HepG2 (cell line): ENCODE results near the gene ZNF821. TPM values are rescaled to one million over a fixed set of nuclear protein-coding genes. Genes with fewer than 3 reads are reported as not detected.
A peak's percentile ranks its signal among the peaks of the same experiment; 100 is the strongest.

Source experiments
- ARNT ChIP-seq: fragments of 450-650 bp; IDR thresholded peaks from 2 replicates; pipeline ENCODE4 v1.6.1; 2017
- UBTF ChIP-seq: sonication (generic); formaldehyde crosslinking; IDR thresholded peaks from 2 replicates; pipeline ENCODE4 v1.4.0; 2020; ENCODE audit warnings: mild to moderate bottlenecking, missing genetic modification reagents
- ZBTB21 ChIP-seq: sonication (generic); formaldehyde crosslinking; IDR thresholded peaks from 2 replicates; pipeline ENCODE4 v1.4.0; 2020; ENCODE audit warnings: missing genetic modification reagents
- ZFP36L1 ChIP-seq: sonication (generic); formaldehyde crosslinking; IDR thresholded peaks from 2 replicates; pipeline ENCODE4 v1.8.0; 2022; ENCODE audit warnings: mild to moderate bottlenecking, missing genetic modification reagents, moderate library complexity
- ZFP41 ChIP-seq: sonication (generic); formaldehyde crosslinking; IDR thresholded peaks from 2 replicates; pipeline ENCODE4 v1.4.0; 2020; ENCODE audit warnings: mild to moderate bottlenecking, missing genetic modification reagents, borderline replicate concordance
- ZNF496 ChIP-seq: sonication (generic); formaldehyde crosslinking; IDR thresholded peaks from 2 replicates; pipeline ENCODE4 v1.8.1; 2023; ENCODE audit warnings: mild to moderate bottlenecking, moderate library complexity, missing genetic modification reagents; ENCODE audit not compliant: insufficient replicate concordance
- ZNF776 ChIP-seq: sonication (generic); formaldehyde crosslinking; IDR thresholded peaks from 2 replicates; pipeline ENCODE4 v1.4.0; 2020; ENCODE audit warnings: mild to moderate bottlenecking, missing genetic modification reagents
- ZNF782 ChIP-seq: sonication (generic); formaldehyde crosslinking; IDR thresholded peaks from 2 replicates; pipeline ENCODE4 v1.4.0; 2020; ENCODE audit warnings: missing genetic modification reagents, mild to moderate bottlenecking, borderline replicate concordance
- ZSCAN21 ChIP-seq: sonication (generic); formaldehyde crosslinking; IDR thresholded peaks from 2 replicates; pipeline ENCODE4 v1.8.0; 2022; ENCODE audit warnings: mild to moderate bottlenecking, missing genetic modification reagents, moderate library complexity, borderline replicate concordance
- ZSCAN31 ChIP-seq: sonication (generic); formaldehyde crosslinking; IDR thresholded peaks from 2 replicates; pipeline ENCODE4 v1.5.0; 2020; ENCODE audit warnings: low read depth, mild to moderate bottlenecking, missing genetic modification reagents
- ZZZ3 ChIP-seq: sonication (generic); formaldehyde crosslinking; IDR thresholded peaks from 2 replicates; pipeline ENCODE4 v1.4.0; 2020; ENCODE audit warnings: missing genetic modification reagents, mild to moderate bottlenecking, borderline replicate concordance
- polyA plus RNA-seq, 8 experiments: library from polyadenylated mRNA; depleted of rRNA in 3 of 8; stranded (reverse) in 7 of 8; unstranded in 1 of 8; fragments of >200 nt; fragmentation: Illumina TruSeq in 4 of 8; extraction: Trizol in 4 of 8; gene quantifications; 2 replicates each; pipeline versions ENCODE4 v1.2.1 to v1.2.3, GENCODE V29; 2011 to 2016; ENCODE audit warnings: low read depth in 4 of 8, missing spikeins in 1 of 8, mixed read lengths in 1 of 8; ENCODE audit not compliant: insufficient read depth in 1 of 8
- total RNA-seq, 5 experiments: library from RNA; depleted of rRNA; stranded (reverse); fragments of >200 nt; fragmentation: Illumina TruSeq; extraction: Trizol; gene quantifications; 2 replicates each; pipeline ENCODE4 v1.2.3, GENCODE V29; 2016; ENCODE audit warnings: low read depth in 1 of 5
- TF ChIP-seq, protein P1 (sequence below): sonication (generic); formaldehyde crosslinking; conservative IDR thresholded peaks from 2 replicates; pipeline ENCODE4 v1.4.0; 2020; ENCODE audit warnings: missing genetic modification reagents
- TF ChIP-seq, protein P2 (sequence below): IDR thresholded peaks from 2 replicates; pipeline ENCODE4 v1.6.1; 2012; ENCODE audit warnings: low read depth, low read length, improper control_type of control experiment
- TF ChIP-seq, protein P3 (sequence below): sonication (generic); formaldehyde crosslinking; IDR thresholded peaks from 2 replicates; pipeline ENCODE4 v1.8.1; 2023; ENCODE audit warnings: mild to moderate bottlenecking, inconsistent platforms, moderate library complexity, missing genetic modification reagents, borderline replicate concordance
- TF ChIP-seq, protein P4 (sequence below): sonication (generic); formaldehyde crosslinking; IDR thresholded peaks from 2 replicates; pipeline ENCODE4 v1.9.0; 2021; ENCODE audit warnings: missing genetic modification reagents, borderline replicate concordance

ZNF821 gene
- total and polyA plus RNA-seq, 2 of the 13 experiments (the other 11 are each of a cell fraction or from before 2014, with no cell fraction given): 7.0 to 9.1 TPM

DNA sequence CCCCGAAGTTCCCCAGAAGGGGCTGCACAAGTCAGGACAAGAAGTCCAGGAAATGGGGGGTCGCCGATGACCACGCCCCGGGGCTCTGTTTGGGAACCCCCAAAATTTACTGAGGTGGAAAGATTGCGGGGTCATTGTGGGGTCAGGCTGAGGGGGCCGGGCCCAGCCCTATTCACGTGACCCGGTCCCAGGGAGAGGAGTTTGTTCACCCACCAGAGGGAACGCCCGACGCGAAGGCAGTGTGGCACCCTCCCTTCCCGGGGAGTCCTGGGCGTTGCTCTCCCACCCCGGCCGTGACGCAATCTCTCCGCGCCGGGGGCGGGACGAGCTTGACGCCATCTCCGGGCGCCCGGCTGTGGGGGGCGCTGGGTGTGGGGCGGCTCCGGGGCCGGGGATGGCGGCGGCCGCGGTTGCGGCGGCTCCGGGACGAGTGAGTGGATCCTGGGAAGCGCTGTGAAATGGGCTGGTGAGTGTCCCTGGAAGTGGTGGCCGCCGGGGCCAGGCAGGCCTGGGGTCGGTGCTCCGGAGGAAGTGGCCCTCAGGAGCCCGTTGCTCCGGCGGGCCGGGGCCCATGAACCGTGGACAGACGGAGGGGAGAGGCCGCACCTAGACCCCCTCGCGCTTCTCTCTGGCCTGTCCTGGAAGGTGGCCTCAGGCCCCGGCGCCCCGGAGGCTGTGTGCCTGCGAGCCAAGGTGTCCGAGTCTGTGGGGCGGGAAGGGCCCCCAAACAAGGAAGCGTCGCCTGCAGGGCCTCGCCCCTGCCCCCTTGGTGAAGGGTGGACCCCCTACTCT lies 38.1 kb downstream of the ZNF821 start, which contains the start of gene ATXN1L (continued):
- TF ChIP-seq, protein P1, sequence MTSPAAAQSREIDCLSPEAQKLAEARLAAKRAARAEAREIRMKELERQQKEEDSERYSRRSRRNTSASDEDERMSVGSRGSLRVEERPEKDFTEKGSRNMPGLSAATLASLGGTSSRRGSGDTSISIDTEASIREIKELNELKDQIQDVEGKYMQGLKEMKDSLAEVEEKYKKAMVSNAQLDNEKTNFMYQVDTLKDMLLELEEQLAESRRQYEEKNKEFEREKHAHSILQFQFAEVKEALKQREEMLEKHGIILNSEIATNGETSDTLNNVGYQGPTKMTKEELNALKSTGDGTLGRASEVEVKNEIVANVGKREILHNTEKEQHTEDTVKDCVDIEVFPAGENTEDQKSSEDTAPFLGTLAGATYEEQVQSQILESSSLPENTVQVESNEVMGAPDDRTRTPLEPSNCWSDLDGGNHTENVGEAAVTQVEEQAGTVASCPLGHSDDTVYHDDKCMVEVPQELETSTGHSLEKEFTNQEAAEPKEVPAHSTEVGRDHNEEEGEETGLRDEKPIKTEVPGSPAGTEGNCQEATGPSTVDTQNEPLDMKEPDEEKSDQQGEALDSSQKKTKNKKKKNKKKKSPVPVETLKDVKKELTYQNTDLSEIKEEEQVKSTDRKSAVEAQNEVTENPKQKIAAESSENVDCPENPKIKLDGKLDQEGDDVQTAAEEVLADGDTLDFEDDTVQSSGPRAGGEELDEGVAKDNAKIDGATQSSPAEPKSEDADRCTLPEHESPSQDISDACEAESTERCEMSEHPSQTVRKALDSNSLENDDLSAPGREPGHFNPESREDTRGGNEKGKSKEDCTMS: no peak
- TF ChIP-seq ZSCAN21 (CRISPR knock-in tag) (no peak; the same call in 1 of the 2 replicates), ZSCAN31 (peak; percentile 58; the same call in 1 of the 2 replicates), ZZZ3 (peak; percentile 64; the same call in 1 of the 2 replicates), ZNF782 (CRISPR knock-in tag) (no peak), ZFP41 (CRISPR knock-in tag) (peak; percentile 46; the same call in 1 of the 2 replicates), UBTF (CRISPR knock-in tag) (peak; percentile 29), ZNF776 (no peak; the same call in 1 of the 2 replicates), ZBTB21 (CRISPR knock-in tag) (peak; percentile 61; the same call in 1 of the 2 replicates), ZNF496 (CRISPR knock-in tag) (no peak), ZFP36L1 (CRISPR knock-in tag) (no peak; the same call in 1 of the 2 replicates), ARNT (no peak)
- TF ChIP-seq, protein P2, sequence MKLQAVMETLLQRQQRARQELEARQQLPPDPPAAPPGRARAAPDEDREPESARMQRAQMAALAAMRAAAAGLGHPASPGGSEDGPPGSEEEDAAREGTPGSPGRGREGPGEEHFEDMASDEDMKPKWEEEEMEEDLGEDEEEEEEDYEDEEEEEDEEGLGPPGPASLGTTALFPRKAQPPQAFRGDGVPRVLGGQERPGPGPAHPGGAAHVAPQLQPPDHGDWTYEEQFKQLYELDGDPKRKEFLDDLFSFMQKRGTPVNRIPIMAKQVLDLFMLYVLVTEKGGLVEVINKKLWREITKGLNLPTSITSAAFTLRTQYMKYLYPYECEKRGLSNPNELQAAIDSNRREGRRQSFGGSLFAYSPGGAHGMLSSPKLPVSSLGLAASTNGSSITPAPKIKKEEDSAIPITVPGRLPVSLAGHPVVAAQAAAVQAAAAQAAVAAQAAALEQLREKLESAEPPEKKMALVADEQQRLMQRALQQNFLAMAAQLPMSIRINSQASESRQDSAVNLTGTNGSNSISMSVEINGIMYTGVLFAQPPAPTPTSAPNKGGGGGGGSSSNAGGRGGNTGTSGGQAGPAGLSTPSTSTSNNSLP: no peak; the same call in 1 of the 2 replicates
- TF ChIP-seq, protein P3, sequence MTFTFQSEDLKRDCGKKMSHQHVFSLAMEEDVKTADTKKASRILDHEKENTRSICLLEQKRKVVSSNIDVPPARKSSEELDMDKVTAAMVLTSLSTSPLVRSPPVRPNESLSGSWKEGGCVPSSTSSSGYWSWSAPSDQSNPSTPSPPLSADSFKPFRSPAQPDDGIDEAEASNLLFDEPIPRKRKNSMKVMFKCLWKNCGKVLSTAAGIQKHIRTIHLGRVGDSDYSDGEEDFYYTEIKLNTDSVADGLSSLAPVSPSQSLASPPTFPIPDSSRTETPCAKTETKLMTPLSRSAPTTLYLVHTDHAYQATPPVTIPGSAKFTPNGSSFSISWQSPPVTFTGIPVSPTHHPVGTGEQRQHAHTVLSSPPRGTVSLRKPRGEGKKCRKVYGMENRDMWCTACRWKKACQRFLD (CRISPR knock-in tag): 0 out of 2 replicates have a peak, but pooled peaks have one; percentile 46
- TF ChIP-seq, protein P4, sequence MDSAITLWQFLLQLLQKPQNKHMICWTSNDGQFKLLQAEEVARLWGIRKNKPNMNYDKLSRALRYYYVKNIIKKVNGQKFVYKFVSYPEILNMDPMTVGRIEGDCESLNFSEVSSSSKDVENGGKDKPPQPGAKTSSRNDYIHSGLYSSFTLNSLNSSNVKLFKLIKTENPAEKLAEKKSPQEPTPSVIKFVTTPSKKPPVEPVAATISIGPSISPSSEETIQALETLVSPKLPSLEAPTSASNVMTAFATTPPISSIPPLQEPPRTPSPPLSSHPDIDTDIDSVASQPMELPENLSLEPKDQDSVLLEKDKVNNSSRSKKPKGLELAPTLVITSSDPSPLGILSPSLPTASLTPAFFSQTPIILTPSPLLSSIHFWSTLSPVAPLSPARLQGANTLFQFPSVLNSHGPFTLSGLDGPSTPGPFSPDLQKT (CRISPR knock-in tag): peak; percentile 77; the same call in 1 of the 2 replicates
